ENCODE data around the gene TWNK. TPM values are rescaled to one million over a fixed set of nuclear protein-coding genes. Genes with fewer than 3 reads are reported as not detected.

TWNK gene
- total RNA-seq, 1 experiment from 2014 or later: 38.7 TPM

GRCh38 chr10:100968062-100968736 lies 19.1 kb upstream of the TWNK start:
- Histone ChIP-seq H3K9me3 (ENCODE audit: control insufficient read depth, low read depth, low read length) (no peaks in the 10 kb centered on the region), H4K8ac (replicated peaks; ENCODE audit: insufficient read length, low read depth, low read length) (no peak overlapping the region), H3K27ac (ENCODE audit: insufficient read length, low read depth, low read length) (no peak overlapping the region), H2BK15ac (ENCODE audit: low read depth, low read length) (no peak overlapping the region), H4K5ac (ENCODE audit: insufficient read length, low read depth, low read length) (no peak overlapping the region), H3K79me1 (ENCODE audit: insufficient read depth, low read depth, low read length, poor library complexity, severe bottlenecking) (no peaks in the 10 kb centered on the region), H3K18ac (ENCODE audit: insufficient read length, low read depth, low read length) (no peak overlapping the region), H3K23me2 (ENCODE audit: insufficient read length, low read depth, low read length, poor library complexity, severe bottlenecking) (peaks cover 12% of the 10 kb centered on the region), H3K4me2 (ENCODE audit: insufficient read depth, insufficient read length, low read length) (peak overlapping the region; percentile 95), H2AK5ac (ENCODE audit: insufficient read length, low read length) (no peak overlapping the region), H3K23ac (ENCODE audit: insufficient read length, low read depth, low read length) (no peak overlapping the region), H3K4me1 (ENCODE audit: insufficient read depth, low read length) (no peaks in the 10 kb centered on the region), H3K4ac (ENCODE audit: low read depth, low read length) (no peak overlapping the region), H3K56ac (ENCODE audit: insufficient read length, low read depth, low read length) (no peak overlapping the region), H2BK12ac (ENCODE audit: insufficient read length, low read depth, low read length) (no peak overlapping the region), H3K27me3 (ENCODE audit: insufficient read depth, low read length) (no peaks in the 10 kb centered on the region), H4K91ac (ENCODE audit: insufficient read length, low read depth, low read length) (no peak overlapping the region), H2BK20ac (ENCODE audit: low read depth, low read length, poor library complexity, severe bottlenecking) (no peak overlapping the region), H4K20me1 (ENCODE audit: control insufficient read depth, insufficient read depth, insufficient read length) (no peaks in the 10 kb centered on the region), H2AFZ (ENCODE audit: low read length) (no peak overlapping the region), H3K9ac (ENCODE audit: extremely low read depth, insufficient read length, low read length) (no peak overlapping the region), H3K79me2 (ENCODE audit: insufficient read depth, low read length) (no peaks in the 10 kb centered on the region), H3K14ac (ENCODE audit: insufficient read depth, low read length) (no peak overlapping the region), H2BK5ac (ENCODE audit: insufficient read length, low read length) (no peak overlapping the region), H3T11ph (ENCODE audit: low read length) (no peak overlapping the region), H2BK120ac (ENCODE audit: low read depth, low read length, poor library complexity, severe bottlenecking) (no peak overlapping the region)
- Mint-ChIP-seq H3K4me1 (peaks cover 32 to 34% of the 10 kb centered on the region in 2 experiments), H3K36me3 (ENCODE audit: insufficient read depth in 1 of 3, low read depth in 3 of 3) (peaks cover 0 to 2% (median 0%) of the 10 kb centered on the region in 3 experiments; a peak in 1 of 7 replicates), H3K27ac (no peak overlapping the region), H3K4me3 (peak overlapping the region; percentile 66 to 84), H3K9me3 (no peaks in the 10 kb centered on the region; a peak in 1 of 5 replicates), H3K27me3 (ENCODE audit: low read depth) (peaks cover 7% of the 10 kb centered on the region)
- TF ChIP-seq CTCF (conservative IDR thresholded peaks at IDR 0.05): no peak
- no CpG with 5 or more reads among the region's 2 CpGs for WGBS (ENCODE audit: extremely low coverage, insufficient read length, low lambda C conversion rate)
- no peak for DNase-seq
